Activated CD4-positive, alpha-beta T cell treated with anti-CD3 and anti-CD28 coated beads, Interleukin-10, Interleukin-2, amounts not matched to agents 100 ng/mL and 50 ng/mL, durations not matched to agents 16 hours and 8 hours (primary cell): ENCODE measurements around the gene DNMT3L.
"Not testable (repeated sequence)": the region's sequence is repeated elsewhere in the genome, so short reads cannot be mapped to it uniquely, and the experiment has no call there.

ENCODE experiments used
- DNase-seq: peaks from one replicate; pipeline ENCODE4 v3.0.0-alpha.2; 2020

DNMT3L gene

DNA sequence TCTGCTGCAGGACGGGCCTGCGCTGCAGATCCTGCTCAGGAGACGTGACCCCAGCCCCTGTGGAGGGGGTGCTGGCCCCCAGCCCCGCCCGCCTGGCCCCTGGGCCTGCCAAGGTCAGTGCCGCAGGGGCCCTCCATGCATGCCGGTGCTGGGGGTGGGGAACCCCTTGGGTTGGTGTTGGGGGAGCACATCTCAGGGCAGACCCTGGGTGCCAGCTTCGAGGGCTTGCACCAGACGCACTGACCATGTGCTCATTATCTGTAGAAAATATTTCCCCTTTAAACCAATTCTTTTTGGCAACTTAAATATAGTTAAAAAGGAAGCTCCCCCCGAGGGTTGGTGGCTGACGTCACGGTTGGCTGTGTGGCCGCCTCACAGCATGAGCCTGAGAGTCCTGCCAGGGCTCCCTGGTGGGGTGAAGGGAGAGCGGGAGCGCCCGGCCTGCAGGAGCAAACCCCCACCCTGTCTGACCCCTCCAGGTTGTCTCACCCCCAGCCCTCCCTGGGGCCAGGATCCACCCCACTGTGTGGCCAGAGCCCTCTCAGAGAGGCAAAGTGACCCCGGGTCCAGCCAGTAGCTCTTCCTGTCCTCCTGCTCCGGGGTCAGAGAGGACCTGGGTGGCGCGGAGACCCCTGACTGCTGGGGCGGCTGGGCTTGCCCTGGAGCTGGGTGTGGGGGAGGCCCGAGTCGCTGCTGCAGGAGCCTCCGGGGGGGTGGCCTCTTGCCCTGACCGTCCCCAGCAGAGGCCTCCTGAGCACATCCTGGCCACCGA, 32.9 kb upstream of the DNMT3L start:
- no peak for DNase-seq

DNA sequence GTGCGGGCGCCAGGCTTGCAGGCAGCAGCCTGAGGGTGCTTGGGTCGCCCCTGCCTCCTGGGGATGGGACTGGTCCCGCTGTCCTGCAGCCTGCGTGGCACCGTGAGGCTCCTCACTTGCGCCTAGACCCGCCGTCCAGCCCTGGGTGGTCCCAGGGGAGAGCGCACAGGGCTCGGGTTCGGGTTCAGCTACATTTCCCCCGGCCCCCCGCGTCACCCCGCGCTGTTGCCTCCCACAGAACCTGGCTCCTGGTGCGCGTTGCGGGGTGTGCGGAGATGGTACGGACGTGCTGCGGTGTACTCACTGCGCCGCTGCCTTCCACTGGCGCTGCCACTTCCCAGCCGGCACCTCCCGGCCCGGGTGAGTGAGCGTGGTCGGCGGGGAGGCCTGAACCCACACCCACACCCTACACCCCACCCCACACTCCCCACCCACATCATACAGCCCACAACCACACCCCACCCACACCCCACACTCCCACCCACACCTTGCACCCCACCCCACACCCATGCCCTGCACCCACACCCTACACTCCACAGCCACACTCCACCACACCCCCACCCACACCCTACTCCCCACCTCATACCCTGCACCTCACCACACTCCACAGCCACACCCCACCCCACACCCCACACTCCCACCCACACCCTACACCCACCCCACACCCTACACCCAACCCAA, 32.0 kb upstream of the DNMT3L start:
- no peak for DNase-seq

DNA sequence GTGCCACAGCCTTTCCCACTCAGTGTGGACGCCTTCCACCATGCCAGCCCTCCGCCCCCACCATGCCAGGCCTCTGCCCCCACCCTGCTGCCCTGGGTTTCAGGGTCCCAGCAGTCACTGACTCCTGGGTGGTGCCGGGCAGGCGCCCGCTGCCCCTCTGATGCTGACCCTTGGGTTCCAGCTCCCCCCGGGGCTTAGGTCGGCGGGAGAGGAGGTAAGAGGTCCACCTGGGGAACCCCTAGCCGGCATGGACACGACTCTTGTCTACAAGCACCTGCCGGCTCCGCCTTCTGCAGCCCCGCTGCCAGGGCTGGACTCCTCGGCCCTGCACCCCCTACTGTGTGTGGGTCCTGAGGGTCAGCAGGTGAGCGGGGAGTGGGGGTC, 31.1 kb upstream of the DNMT3L start:
- DNase-seq, result no peak

DNA sequence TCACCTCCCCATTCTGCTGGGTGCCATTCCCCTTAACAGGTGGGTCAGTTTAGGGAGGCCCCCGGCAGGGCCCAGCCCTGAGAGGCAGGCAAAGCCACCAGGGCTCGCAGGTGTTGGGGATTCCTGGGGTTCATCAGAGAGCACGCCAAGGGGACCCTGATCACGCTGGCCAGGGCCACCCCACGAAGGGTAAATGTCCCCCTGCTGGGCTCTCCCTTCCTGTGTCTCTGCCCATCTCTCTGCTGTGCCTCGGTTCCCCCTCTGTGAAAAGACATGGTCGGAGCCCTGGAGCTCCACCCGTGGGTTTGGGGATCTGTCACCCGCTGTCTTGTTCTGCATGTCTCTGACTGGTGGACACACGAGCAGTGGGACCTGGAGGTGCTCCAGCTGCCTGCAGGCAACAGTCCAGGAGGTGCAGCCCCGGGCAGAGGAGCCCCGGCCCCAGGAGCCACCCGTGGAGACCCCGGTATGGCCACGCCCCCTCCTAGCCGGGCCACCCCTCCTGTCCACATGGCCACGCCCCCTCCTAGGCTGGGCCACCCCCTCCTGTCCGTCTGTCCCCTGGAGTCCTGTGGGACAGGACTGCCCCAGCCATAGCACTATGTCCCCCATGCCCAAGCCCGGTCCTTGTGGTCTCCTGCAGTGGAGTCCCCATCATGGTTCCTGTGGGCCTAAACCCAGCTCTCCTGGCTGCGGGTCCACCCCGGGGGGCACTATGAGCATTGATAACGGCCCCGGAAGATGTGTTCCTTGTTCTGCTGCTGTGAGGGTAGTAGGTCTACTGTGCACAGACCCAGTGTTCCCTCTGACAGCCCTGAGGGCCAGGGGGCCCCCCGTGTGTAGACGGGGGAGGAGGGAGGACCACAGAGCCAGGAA, 30.5 kb upstream of the DNMT3L start:
- DNase-seq, result no peak

DNA sequence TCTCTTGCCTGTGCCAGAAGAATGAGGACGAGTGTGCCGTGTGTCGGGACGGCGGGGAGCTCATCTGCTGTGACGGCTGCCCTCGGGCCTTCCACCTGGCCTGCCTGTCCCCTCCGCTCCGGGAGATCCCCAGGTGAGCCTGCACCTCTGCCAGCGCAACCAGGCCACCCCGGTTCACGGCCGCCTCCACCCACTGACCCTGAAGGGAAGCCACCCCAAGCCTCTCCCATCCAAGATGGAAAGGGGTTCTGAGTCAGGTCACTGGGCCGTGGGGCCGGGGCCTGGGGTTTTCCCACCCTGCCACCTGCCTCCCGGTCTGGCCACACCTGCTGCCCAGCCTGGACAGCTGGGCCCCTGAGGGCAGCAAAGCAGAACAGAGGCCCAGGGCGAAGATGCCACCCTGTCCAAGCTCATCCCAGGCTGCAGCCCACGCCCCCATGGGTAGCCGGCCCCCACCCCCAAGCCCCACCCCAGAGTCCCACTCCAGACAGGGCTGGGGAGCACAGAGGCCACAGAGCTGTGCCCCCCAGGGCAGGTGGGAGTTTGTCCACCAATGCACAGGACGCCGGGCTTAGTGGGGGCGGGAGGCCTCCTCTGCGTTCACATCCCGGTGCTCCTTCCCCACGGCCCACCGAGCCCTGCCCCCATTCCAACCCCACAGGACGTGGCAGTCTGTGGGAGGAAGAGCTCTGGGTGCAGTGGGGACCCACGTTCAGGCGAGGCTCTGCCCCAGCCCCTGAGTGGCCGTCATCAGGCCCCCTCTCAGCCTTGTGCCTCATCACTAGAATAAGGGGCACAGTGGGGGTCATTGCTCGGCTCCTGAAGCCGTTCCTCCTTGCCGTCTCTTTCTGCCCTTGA, 29.6 kb upstream of the DNMT3L start:
- DNase-seq, result no peak

DNA sequence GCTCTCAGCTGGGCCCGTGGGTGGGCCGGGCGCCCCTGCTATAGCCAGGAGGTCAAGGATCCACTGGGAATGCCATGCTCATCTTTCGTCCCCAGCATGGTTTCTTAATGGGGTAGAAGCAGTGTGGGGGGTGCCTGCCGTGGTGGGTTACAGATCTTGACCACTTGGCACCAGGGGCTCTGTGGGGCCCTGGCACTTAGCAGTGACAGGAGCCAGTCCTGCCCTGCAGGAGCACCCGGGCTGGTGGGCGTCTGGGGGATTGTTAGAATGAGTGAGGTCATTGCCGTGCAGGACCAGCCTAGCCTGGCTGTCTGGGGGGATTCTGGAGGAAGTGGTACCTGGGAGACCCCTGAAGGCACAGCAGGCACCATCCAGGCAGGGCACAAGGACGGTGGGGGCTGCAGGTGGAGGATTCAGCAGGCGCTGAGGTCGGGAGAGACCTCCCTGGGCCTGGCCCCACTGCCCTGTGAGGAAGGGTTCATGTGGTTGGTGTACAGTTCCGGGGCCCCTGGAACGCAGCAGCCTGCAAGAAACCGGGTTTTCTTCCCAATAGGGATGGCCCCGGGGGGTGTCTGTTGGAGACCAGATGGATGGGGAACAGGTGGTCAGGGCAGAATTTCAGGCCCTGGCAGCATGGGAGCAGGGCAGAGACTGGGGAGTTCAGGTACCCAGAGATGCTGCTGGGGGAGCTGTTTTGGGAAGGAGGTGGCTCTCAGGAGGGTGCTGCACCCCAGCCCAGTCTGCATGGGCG, 28.8 kb upstream of the DNMT3L start:
- no peak for DNase-seq

DNA sequence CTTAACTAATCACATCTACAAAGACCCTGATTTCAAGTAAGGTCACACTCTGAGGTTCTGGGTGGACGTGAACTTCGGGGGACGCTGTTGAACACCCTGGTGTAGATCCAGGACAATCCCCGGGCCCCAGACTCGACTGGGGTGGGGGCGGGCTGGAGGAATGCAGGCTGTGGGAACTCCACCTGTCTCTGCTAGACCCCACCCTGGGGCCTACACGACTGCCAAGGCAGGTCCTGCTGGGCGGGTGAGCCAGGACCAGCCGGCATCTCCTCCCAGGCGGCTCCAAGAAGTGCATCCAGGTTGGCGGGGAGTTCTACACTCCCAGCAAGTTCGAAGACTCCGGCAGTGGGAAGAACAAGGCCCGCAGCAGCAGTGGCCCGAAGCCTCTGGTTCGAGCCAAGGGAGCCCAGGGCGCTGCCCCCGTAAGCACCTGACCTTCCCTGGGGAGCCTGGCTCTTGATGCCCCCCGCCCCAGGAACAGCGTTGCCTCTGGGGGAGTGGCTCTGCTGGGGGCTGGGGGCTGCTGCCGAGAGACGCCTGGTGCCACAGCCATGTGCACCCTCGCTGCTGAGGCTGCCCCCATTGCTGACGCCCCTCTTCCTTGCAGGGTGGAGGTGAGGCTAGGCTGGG, 27.8 kb upstream of the DNMT3L start:
- no peak for DNase-seq

DNA sequence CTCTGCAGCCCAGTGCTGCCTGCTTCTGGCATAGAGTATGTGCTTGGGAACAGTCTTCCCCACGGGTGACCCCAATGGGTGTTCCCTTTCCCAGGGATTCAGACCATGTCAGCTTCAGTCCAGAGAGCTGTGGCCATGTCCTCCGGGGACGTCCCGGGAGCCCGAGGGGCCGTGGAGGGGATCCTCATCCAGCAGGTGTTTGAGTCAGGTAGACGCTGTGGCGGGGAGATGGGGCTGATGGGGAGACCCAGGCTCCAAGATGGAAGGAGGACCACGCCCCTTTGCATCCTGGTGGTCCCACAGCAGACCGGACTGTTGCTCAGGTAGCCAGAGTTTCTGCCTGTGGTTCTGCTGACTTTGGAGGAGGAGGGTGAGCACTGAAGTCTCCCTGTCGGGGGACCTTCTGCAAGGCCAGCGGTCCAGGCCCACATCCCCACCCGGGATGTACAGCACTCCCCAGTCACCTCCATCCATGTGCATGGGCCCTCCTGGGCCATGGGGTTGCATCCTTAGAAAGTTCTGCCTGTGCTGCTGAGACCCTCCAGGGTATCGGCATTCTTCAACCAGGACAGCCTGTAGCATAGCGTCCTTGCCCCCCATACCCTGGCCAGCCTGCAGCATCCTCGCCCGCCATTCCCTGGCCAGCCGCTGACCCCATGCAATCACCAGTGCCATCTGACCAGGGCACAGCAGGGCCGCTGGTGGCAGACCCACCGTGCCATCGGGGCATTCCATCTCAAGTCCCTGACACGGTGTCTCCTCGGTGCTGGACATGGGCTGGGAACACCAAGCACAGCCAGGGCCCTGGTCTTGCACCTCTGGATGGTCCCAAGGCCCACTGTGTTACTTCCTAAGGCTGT, 26.8 kb upstream of the DNMT3L start:
- DNase-seq, result no peak

DNA sequence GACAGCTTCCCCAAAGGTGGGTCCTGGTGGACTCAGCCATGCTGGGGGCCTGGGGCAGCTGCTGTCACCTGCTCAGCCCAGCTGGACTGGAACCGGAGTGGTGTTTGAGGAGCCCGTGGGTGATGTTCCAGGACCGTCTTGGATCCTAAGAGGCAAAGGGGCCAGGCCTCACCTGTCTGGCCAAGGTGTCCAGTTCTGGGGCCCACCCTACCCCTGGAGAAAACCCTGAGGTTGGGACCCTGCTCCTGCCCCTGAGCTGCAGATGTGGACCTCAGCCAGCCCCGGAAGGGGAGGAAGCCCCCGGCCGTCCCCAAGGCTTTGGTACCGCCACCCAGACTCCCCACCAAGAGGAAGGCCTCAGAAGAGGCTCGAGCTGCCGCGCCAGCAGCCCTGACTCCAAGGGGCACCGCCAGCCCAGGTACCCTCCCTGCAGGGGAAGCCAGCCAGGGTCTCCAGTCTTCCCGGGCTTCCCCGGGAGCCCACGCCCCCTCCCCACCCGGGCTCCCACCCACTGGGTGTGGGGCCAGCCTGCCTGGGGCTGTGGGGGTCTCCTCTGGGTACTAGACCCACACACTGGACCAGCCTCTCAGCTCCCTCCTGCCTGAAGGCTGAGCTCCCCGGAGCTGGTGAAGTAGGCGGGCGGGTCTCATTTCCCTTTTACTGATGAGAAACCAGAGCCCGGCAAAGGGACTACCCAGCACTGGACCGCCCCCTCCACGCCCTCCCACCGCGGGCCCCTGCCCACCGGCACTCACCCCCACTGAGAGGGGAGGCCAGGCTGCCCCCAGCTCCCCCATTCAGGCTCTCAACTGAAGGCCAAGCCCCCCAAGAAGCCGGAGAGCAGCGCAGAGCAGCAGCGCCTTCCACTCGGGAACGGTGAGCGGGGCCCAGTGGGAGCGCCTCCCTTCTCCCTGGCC, 25.3 kb upstream of the DNMT3L start:
- no peak for DNase-seq

DNA sequence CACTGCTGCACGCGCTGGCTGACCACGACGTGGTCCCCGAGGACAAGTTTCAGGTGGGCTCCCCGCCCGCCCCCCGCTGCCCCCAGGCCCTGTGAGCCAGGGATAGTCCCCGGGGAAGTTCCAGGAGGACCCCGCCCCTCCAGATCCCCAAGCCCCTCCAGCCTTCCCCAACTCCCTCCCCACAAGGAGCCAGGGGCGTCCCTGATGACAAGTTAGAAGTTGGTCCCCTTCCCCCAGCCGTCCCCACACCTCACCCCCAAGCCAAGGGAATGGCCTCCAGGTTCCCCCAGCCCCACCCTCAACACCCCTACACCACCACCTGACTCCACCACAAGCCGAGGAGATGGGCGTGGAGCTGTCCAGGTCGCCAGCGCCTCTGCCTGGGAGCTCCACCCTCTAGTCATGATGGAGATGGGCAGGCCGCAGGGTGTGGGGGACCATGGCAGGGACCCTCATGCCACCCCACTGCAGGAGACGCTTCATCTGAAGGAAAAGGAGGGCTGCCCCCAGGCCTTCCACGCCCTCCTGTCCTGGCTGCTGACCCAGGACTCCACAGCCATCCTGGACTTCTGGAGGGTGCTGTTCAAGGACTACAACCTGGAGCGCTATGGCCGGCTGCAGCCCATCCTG, 24.5 kb upstream of the DNMT3L start:
- no peak for DNase-seq

DNA sequence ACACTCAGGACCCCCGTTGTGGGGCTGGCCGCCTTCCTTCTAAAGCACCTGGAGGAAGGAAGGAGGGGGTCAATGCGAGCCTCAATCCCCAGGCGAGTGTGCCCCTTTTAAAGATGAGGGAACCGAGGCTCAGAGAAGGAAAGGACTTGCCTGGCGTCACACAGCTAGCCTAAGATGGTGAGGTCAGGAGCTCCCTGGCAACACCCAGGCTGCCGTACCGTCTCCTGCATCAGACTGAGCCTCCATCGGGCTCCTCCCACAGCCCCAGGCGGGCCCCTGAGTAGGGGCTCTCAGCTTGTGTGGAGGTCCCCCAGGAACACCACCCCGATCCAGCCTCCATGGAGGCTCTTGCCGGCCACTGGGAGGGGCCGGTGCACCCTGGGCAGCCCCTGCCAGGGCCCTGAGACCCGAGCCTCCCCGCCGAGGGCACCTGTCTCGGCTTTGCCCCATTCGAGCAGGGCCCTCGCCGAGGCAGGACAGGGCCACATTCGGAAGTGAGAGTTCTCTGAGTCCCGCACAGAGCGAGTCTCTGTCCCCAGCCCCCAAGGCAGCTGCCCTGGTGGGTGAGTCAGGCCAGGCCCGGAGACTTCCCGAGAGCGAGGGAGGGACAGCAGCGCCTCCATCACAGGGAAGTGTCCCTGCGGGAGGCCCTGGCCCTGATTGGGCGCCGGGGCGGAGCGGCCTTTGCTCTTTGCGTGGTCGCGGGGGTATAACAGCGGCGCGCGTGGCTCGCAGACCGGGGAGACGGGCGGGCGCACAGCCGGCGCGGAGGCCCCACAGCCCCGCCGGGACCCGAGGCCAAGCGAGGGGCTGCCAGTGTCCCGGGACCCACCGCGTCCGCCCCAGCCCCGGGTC, 23.7 kb upstream of the DNMT3L start, which contains the start of gene AIRE:
Gene AIRE (plus strand): TSS at position 739 of the 855 bp plus-strand sequence. CDS start 131 bp downstream, outside the sequence.
- no peak for DNase-seq

DNA sequence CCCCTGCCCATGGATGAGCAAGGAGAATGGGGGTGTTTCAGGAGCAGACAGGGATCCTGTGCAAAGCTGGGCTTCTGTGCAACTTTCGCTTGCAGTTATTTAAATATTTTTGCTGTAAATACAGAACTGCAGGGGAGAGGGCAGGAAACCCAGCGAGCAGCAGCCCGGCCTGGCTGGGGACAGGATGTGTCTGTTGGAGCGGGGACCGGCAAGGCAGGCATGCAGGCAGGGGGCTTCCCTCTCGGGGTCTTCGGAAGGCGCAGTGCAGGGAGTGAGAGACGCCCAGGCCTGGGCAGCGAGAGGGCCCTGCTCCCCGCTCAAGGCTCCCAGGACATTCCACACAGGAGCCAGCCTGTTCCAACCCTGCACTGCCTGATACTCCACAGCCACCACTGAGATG, 22.3 kb upstream of the DNMT3L start:
- no peak for DNase-seq

DNA sequence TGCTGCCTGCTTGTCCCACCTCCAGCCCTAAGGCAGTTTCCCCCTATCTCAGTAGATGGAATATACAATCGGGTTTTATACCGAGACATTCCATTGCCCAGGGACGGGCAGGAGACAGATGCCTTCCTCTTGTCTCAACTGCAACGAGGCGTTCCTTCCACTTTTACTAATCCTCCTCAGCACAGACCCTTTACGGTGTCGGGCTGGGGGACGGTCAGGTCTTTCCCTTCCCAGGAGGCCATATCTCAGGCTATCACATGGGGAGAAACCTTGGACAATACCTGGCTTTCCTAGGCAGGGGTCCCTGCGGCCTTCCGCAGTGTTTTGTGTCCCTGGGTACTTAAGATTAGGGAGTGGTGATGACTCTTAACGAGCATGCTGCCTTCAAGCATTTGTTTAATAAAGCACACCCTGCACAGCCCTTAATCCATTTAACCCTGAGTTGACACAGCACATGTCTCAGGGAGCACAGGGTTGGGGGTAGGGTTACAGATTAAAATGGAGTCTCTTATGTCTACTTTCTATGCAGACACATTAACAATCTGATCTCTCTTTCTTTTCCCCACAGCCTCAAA, 21.6 kb upstream of the DNMT3L start:
- not testable (repeated sequence) for DNase-seq

DNA sequence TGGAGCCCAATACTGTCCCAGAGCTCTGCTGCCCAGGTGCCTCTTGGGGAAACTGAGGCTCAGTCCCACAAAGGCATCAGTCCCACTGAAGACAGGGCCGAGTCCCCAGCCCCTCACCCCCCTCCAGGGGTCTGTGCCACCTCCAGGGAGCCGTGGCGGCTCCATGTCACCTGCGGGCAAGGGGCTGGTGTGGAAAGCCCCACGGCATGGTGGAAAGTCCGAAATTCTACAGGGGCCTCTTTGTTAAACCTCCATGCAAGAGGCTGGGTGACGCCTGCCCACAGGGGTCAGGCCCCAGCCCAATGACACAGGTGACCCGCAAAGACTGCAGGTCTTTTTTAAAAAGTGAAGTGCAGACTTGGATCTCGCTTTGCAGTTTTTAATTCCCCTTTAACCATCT, 20.7 kb upstream of the DNMT3L start:
- no peak for DNase-seq

DNA sequence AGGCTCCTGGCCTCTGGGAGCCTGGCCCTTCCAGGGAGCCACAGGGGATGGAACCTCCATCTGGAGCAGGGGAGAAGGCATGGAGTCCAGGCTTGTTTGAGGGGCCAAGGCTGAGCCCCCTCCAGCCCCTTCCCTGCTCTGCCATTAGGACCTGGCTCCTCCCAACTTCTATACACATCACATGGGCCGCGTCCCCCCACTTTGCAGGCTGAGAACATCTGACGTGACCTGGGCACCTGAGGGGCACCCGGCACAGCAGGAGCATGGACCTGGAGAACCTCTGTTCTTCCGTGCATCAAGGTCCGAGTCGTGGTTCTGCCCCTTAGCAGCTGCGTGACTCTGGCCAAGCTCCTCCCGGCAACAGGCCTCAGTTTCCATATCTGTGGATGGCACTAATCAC, 20.1 kb upstream of the DNMT3L start:
- DNase-seq, result no peak

DNA sequence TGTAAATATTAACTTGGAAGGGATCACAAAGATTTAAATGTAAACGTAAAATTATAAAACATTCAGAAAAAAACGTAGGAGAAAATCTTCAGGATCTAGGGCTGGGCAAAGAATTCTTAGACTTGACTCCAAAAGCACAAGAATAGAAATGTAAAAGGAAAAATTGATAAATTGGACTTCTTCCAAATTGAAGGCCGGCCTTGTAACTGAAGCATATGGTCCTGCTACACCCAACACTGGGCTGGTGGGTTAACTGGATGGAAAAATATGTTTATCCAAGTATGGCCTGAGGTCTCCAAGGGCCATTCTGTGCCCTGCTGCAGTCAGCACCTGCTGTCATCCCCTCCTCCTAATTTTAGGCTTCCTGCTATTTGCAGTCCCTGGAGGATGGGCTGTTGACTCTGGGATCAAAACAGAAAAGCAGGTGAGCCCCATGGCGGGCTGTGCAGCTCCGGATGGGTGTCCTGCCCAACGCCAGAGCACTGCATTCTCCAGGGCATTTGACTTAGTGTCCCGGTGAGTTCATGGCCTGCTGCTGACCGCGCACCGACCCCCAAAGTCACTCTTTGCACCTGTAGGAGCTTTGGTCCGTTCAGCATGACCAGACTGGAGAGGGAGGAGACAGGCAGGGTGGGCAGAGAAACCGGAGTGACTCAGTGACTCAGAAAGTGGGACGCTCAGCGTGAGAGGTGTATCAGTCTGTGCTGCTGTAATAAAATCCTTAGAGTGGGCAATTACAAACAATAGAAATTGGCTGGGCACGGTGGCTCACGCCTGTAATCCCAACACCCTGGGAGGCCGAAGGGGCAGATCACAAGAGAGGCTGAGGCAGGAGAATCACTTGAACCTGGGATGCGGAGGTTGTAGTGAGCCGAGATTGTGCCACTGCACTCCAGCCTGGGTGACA, 17.9 kb upstream of the DNMT3L start:
- no peak for DNase-seq
